HT1080 (cell line): ENCODE data around the gene C9orf78. TPM values are rescaled to one million over a fixed set of nuclear protein-coding genes. Genes with fewer than 3 reads are reported as not detected.

ENCODE experiments used
- DNase-seq: peaks from one replicate; pipeline ENCODE4 v3.0.0-alpha.2; 2015; ENCODE audit warnings: low read depth
- total RNA-seq: library from RNA; depleted of rRNA; stranded (reverse); fragments of >200 nt; shearing (Covaris generic); gene quantifications from 2 replicates; pipeline ENCODE4 v1.2.3, GENCODE V29; 2014

Gene C9orf78
- total RNA-seq, 1 experiment from 2014 or later, result 101 TPM

GRCh38 chr9:129845373-129845772 is 10.3 kb upstream of the C9orf78 start:
- no peak for DNase-seq

GRCh38 chr9:129841071-129841470 is 6.0 kb upstream of the C9orf78 start:
- DNase-seq, result no peak

DNA sequence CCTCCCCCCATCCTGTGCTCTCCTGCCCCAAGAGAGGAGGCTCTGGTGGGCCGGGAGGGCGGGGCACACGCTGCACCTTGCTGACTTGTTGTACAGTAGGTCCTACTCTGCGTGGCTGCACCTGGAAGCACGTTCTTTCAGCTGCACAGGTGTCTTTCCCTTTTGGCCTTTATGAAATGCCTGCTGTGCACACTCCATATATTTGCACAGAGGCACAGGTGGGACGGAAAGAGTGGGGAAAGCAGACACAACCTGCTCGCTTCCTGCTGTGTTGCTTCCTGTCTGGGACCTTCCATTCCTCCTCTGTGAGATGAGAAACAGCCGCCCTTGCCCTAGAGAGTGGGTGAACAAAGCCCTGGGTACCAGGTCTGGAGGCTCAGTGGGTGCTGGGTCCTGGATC is 5.0 kb upstream of the C9orf78 start:
- DNase-seq, result no peak

DNA sequence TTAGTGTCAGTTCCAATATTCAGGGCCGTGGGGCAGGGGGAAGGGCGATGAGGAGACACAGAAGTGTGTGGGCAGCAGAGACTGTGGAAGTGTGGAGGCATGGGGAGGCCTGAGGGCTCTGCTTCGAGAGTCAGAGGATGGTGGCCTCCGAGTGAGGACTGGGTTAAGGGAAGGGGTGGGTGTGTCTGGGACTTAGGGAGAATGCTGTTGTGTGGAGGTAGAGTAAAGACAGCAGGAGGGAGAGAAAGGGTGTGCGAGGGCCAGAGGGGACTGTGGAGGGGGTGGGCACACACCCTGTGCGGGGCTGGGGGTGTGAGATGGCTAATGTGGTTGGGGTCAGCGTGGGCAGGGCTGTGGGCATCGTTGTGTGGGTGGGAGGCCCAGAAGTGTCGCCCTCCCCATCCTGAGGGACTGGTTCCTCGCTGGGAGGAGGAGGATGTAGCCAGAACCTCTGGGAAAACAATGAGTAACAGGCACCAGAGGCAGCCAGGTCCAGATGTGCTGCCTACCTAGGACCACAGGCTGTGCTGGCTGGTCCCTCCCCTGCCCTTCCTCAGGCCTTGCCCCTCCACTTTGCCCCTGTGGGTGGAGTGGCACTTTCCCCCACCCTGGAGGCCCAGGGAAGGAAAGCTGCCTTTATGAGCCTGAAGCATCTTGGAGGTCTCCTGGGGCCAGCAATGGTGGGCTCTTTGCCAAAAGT is 4.4 kb upstream of the C9orf78 start:
- no peak for DNase-seq

GRCh38 chr9:129838707-129839259 is 3.7 kb upstream of the C9orf78 start:
- peak; percentile 95 for DNase-seq

GRCh38 chr9:129836311-129837007 is 1.4 kb upstream of the C9orf78 start:
- DNase-seq, result no peak

GRCh38 chr9:129835860-129836223 is 767 bp upstream of the C9orf78 start:
- no peak for DNase-seq

GRCh38 chr9:129834489-129835127 is 467 bp downstream of the C9orf78 start:
- DNase-seq, result no peak

- peak; percentile 26 for DNase-seq
These were observed 2.1 kb downstream of the C9orf78 start for GRCh38 chr9:129832982-129833381.

- no peak for DNase-seq
These were observed 6.1 kb downstream of the C9orf78 start for GRCh38 chr9:129828969-129829368.

- DNase-seq, result no peak
These were observed 7.0 kb downstream of the C9orf78 start for GRCh38 chr9:129828051-129828450.

- DNase-seq, result no peak
These were observed 8.3 kb downstream of the C9orf78 start for GRCh38 chr9:129826759-129827158.

- DNase-seq, result no peak
These were observed 8.7 kb downstream of the C9orf78 start for GRCh38 chr9:129826344-129826743.

- DNase-seq, result peak; percentile 94
These were observed 11.0 kb downstream of the C9orf78 start, which contains the start of gene TOR1A for GRCh38 chr9:129823935-129824601. TSS of gene TOR1A (minus strand) at chr9:129824136. CDS start at chr9:129824085, 51 bp downstream.

GRCh38 chr9:129823542-129823934 is 11.5 kb downstream of the C9orf78 start:
- no peak for DNase-seq

DNA sequence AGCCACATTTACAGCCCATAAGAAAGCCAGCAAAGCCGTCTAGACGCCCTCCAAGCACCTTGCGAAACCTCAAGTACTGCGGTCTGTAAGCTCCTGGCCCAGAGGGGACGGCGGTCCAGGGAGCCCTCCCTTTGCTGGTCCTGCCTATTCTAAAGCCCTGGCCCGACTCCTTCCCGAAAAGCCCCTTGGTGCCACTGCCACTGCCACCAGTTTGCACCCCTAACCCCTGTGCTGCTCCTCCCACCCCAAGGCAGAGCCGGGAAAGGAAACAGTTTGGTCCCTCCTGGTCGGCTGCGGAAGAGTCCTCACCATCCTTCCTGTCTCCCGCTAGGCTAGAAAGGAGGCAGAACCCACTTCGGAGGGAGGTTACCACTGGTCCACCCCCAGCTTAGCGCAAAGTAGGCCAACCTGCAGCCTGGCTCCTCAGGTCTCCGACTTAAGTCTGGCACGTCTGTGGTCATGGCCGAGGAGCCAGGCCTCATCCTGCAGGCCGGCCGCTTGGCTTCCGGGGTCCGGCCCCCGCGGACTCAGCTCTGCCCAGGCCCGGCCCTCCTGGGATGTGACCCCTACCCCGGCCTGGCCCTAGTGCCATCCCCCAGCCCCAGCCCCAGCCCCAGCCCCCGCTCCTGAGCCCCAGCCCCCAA is 12.1 kb downstream of the C9orf78 start:
- peak; percentile 28 for DNase-seq

DNA sequence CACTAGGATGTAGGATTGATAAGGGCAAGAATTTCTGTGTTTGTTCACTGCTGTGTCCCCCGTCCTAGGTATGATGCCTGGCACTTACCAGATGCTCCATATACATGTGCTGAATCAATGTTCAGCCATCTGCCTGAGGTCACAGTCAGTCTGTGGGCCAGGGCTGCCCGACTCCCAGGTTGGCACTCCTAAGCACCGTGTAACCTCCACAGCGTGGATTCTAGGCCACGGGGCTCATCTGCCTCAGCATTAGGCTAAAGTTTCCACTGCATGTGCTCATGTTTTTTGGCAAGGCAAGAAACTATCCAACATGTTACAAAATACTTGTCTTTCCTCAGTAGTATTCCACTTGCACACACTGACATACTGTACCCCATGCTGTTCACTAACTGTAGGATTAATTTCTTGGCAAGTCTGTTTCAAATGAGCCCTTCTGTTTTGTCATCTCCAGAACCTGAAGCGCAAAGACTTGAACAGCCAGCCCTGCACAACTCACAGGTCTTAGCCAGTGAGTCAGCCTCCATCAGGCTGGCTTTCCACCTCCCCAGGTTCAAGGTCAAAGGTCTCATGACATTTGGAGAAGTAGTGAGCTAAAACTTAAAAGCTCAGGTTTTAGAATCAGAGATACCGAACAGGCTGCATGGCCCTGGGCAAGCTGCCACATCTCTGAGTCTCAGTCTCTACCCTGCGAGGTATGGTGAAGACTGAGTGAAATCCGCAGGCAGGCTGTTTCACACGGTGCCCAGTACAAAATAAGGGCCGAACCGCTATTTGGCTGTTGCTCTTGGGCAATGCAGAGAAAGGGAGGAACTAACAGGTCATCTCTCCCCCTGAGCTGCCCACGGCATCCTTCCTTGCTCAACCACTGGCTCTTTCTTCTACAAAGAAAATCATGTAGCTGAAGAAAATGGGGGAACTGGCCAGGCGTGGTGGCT is 18.3 kb downstream of the C9orf78 start:
- no peak for DNase-seq

DNA sequence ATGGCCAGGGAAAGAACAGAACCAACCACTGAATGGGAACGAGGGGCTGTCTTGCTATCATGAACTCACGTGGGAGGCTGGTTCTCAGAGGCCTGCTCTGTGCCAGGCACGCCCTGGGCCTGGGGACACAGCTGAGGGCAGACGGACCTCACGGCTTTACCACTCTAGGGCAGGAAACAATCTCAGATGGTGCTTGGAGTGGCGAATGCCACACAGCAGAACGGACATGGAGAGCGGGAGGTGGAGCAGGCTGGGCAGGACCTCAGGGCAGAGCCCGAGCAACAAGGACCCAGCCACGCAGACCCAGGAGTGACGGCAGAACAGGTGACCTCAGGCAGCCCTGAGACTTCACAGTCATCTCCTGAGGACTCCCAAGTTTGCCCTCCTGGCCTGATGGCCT is 19.8 kb downstream of the C9orf78 start:
- no peak for DNase-seq

DNA sequence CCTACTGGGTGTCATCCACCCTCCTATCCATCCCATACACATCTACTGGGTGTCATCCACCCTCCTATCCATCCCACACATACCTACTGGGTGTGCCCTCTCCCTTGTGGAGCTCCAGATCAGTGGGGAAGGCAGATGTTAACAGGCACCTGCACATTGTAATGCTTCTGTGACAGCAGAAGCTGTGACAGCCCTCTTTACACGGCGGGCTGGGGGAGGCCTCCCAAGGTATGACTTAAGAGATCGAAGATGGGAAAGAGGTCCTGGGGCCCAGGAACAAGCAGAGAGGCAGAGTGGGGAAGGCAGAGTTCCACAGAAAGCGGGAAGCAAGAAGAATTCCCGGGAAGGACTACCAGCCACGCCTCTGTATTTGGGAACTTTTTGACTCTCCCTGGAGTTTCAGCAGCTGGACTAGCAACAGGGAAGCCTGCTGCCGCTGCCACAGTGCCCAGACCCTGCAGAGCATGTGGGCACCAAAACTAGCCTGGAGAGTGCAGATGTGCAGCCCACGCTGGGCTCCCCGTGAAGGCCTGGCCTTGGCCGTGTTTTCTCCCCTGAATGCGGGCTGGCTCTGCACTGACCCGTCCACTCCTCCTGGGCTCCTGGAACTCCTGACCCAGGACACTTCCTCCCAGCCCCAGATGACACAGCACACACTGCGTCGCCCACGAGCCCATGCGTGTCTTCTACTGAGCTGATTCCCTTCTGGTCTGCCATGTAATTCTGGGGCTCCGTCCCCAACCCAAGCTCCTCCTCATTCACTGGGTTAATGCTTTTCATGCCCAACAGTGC is 20.4 kb downstream of the C9orf78 start:
- no peak for DNase-seq
